GM10248 (cell line): ENCODE data around the gene POU6F2.

Source experiments
- CTCF ChIA-PET: fragments of 300-600 bp; sonication (Branson Sonifier 250); formaldehyde crosslinking; extraction: SDS; loops from one replicate; lab custom pipeline; 2021; ENCODE audit warnings: antibody characterized with exemption; lab: Yijun Ruan, JAX
- POLR2A ChIA-PET: fragments of 350-650 bp; sonication (Branson Sonifier 250); formaldehyde crosslinking; extraction: SDS; loops from one replicate; lab custom pipeline; 2020; ENCODE audit warnings: antibody characterized with exemption; lab: Yijun Ruan, JAX
- DNase-seq: peaks from one replicate; pipeline ENCODE4 v3.0.0; 2012; ENCODE audit errors: extremely low spot score
- TF ChIP-seq, protein P1 (sequence below): IDR thresholded peaks from 2 replicates; pipeline ENCODE4 v1.5.1; 2012; ENCODE audit warnings: mild to moderate bottlenecking, low read depth; ENCODE audit errors: extremely low read depth, missing control alignments, control extremely low read depth

Gene POU6F2

GRCh38 chr7:39516498-39516897 is 538.8 kb downstream of the POU6F2 start:
- POLR2A ChIA-PET = no interaction called here
- CTCF ChIA-PET = no interaction called here
- TF ChIP-seq, protein P1, sequence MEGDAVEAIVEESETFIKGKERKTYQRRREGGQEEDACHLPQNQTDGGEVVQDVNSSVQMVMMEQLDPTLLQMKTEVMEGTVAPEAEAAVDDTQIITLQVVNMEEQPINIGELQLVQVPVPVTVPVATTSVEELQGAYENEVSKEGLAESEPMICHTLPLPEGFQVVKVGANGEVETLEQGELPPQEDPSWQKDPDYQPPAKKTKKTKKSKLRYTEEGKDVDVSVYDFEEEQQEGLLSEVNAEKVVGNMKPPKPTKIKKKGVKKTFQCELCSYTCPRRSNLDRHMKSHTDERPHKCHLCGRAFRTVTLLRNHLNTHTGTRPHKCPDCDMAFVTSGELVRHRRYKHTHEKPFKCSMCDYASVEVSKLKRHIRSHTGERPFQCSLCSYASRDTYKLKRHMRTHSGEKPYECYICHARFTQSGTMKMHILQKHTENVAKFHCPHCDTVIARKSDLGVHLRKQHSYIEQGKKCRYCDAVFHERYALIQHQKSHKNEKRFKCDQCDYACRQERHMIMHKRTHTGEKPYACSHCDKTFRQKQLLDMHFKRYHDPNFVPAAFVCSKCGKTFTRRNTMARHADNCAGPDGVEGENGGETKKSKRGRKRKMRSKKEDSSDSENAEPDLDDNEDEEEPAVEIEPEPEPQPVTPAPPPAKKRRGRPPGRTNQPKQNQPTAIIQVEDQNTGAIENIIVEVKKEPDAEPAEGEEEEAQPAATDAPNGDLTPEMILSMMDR = no peak
- DNase-seq = no peak

GRCh38 chr7:39517240-39517639 is 539.5 kb downstream of the POU6F2 start:
- TF ChIP-seq, protein P1 = no peak
- DNase-seq = no peak
- ChIA-PET CTCF (interaction anchor here (1.2 kb wide), 1 partner anchor 442 kb away, joined by 3 read pairs; no protein-coding TSS in a partner anchor), POLR2A (no interaction called here)
